Pancreas (tissue), 10 donors: ENCODE data around the gene SNRPA1. TPM values are rescaled to one million over a fixed set of nuclear protein-coding genes. Genes with fewer than 3 reads are reported as not detected.
A peak's percentile ranks its signal among the peaks of the same experiment; 100 is the strongest.

Experiments
- ATAC-seq, 4 donors: fragments of 200-7000 bp; cut with Tn5 transposase; one replicate each; pipeline versions ENCODE4 v1.8.0 to v1.9.1; 2020; ENCODE audit warnings: mild to moderate bottlenecking in 4 of 4, moderate library complexity in 4 of 4
- DNase-seq, 6 donors: peaks; one replicate each; pipeline ENCODE4 v3.0.0-alpha.2; 2020
- FAIRE-seq: peaks from 2 replicates; lab custom pipeline; 2012; peaks lifted over from hg19 to GRCh38; lab: Jason Lieb, UNC
- H3K27ac ChIP-seq, 4 donors: fragments of 200-600 bp; sonication (generic); 1 replicate in 3 of 4; 2 replicates in 1 of 4; pipeline versions ENCODE4 v1.5.0 to v1.8.0; 2020
- H3K27me3 ChIP-seq, 4 donors: fragments of 200-600 bp; one replicate each; pipeline ENCODE4 v1.8.0; 2021
- H3K36me3 ChIP-seq, 3 donors: fragments of 200-600 bp; sonication (generic) in 1 of 3; one replicate each; pipeline versions ENCODE4 v1.5.0 to v1.8.0; 2020 to 2021
- H3K4me1 ChIP-seq, 3 donors: fragments of 200-600 bp; one replicate each; pipeline ENCODE4 v1.8.0; 2021
- H3K4me3 ChIP-seq, 4 donors: fragments of 200-600 bp; sonication (generic) in 2 of 4; one replicate each; pipeline versions ENCODE4 v1.5.0 to v1.8.0; 2020 to 2021
- H3K9me3 ChIP-seq, 4 donors: fragments of 200-600 bp; one replicate each; pipeline ENCODE4 v1.8.0; 2021
- WGBS, 2 donors: extraction: QIAGEN DNeasy Blood & Tissue Kit; methylation state at CpG; one replicate each; pipeline ENCODE4 v1.1.7; 2013; 5-methylcytosine and 5-hydroxymethylcytosine counted together
- intact Hi-C, 3 donors: fragments of 100-400 bp; cut with DNase I; formaldehyde crosslinking; loops; one replicate each; pipeline versions ENCODE4 v1.11.1 to v1.14.2; 2022
- polyA plus RNA-seq, 2 donors: library from polyadenylated mRNA; stranded (reverse); fragments of 200-250 nt; gene quantifications; one replicate each; pipeline ENCODE4 v1.2.3, GENCODE V29; 2013
- total RNA-seq, 6 donors: library from RNA; stranded (reverse); fragmentation: NEBNext Ultra II Directional in 4 of 6; extraction: Animal tissue kit (Norgen Biotek cat#: 25700) in 4 of 6; gene quantifications; one replicate each; pipeline versions ENCODE4 v1.2.1 to v1.2.4, GENCODE V29; 2021 to 2023
- TF ChIP-seq, protein P1 (sequence below), 4 donors: fragments of 200-600 bp; sonication (generic) in 3 of 4; IDR thresholded peaks; one replicate each; pipeline versions ENCODE4 v1.5.0 to v1.8.0; 2021; ENCODE audit warnings: antibody characterized with exemption in 4 of 4
- donor health status: healthy with polysubstance abuse.
- donor health status: DM: no; HTN: no; CAD: no; lungs with moderate emphysema.
- donor health status: DM: no; HTN: no; CAD: no.
- donor health status: control.
- donor health status: control.
- donor health status: Bipolar disorder and iron deficiency.
- donor health status: DM: yes; HTN: yes; CAD: no.
- donor health status: DM: no; HTN: no; CAD: no.
- donor health status: DM: no; HTN: no; CAD: no.
- donor health status: DM: yes; HTN: yes; CAD: no.

Gene SNRPA1
- total and polyA plus RNA-seq, 8 donors, result 16.7 to 37.2 (median 23.9) TPM

DNA sequence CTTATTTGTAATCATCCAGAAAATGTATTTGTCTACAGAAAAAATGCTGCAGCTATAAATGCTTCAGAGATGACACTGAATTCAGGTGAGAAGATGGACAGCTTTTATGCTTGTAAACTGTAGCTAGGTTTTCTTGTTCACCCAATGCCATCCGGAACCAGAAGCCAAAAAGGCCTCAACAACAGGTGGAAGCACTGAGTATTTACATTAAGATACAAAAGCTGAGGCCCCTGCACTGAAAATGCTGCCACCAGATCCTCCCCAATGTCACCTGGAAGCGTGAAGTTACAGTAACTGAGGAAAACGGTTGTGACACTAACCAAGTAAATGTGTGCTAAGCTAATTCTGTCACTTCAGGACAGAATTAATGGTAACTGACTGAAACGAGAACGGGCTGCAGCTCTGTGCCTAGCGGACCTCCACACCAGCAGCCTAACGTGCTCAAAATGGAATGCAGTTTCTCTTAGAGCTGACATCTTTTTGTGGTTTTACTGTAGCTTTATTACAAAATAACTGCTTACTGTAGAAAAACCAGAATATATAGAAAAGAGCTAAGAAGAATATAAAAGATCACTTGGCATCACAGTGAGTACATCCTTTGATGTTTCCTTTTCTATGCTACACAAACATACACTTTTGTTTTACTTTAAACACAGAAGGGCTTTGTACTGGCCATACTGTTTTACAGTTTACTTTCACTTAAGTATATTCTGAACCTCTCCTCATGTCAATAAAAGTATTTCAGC is 50.8 kb downstream of the SNRPA1 start:
- H3K4me1 ChIP-seq, result peaks cover 0 to 5% (median 0%) of the 10 kb centered on the region in 3 donors
- TF ChIP-seq, protein P1, sequence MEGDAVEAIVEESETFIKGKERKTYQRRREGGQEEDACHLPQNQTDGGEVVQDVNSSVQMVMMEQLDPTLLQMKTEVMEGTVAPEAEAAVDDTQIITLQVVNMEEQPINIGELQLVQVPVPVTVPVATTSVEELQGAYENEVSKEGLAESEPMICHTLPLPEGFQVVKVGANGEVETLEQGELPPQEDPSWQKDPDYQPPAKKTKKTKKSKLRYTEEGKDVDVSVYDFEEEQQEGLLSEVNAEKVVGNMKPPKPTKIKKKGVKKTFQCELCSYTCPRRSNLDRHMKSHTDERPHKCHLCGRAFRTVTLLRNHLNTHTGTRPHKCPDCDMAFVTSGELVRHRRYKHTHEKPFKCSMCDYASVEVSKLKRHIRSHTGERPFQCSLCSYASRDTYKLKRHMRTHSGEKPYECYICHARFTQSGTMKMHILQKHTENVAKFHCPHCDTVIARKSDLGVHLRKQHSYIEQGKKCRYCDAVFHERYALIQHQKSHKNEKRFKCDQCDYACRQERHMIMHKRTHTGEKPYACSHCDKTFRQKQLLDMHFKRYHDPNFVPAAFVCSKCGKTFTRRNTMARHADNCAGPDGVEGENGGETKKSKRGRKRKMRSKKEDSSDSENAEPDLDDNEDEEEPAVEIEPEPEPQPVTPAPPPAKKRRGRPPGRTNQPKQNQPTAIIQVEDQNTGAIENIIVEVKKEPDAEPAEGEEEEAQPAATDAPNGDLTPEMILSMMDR (IDR thresholded peaks at IDR 0.05), result no peak
- H3K27ac ChIP-seq, result no peak overlapping the region
- H3K9me3 ChIP-seq, result no peaks in the 10 kb centered on the region
- H3K27me3 ChIP-seq, result no peaks in the 10 kb centered on the region
- H3K4me3 ChIP-seq, result no peak overlapping the region
- intact Hi-C loops, result no loop called here
- no peaks in the 10 kb centered on the region for H3K36me3 ChIP-seq
- 62 to 67% methylated on average over 7 of the region's 7 CpGs for WGBS, 2 donors
- ATAC-seq (no peak), DNase-seq (no peak), FAIRE-seq (no peak)

DNA sequence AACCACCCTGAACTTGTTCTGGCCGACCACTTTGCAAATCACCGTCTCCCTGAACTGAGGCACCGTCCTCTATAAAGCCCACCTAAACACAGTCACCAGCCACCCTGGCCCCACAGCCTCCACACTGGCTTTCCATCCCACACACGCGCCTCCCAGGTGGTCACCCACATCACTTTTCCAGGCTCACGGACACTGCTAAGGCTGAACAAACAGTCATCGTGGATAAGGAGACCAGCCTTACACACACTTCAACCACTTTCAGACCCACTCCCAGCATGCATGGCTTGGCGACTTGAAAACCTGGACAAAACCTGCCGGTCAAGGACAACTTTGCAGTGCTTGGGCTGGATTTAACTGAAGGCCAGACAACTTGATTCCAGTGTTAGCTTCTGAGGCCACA is 51.6 kb downstream of the SNRPA1 start:
- H3K36me3 ChIP-seq, result no peaks in the 10 kb centered on the region
- no peak overlapping the region for H3K4me3 ChIP-seq
- FAIRE-seq, result no peak
- H3K27ac ChIP-seq, result no peak overlapping the region
- peaks cover 0 to 5% (median 0%) of the 10 kb centered on the region in 3 donors for H3K4me1 ChIP-seq
- DNase-seq, result no peak
- H3K27me3 ChIP-seq, result no peaks in the 10 kb centered on the region
- WGBS, 2 donors, result 67 to 75% methylated on average over 9 of the region's 9 CpGs
- intact Hi-C loops, result no loop called here
- ATAC-seq, result peak in 1 of 4 donors; percentile 22
- TF ChIP-seq, protein P1 (IDR thresholded peaks at IDR 0.05), result no peak
- no peaks in the 10 kb centered on the region for H3K9me3 ChIP-seq

DNA sequence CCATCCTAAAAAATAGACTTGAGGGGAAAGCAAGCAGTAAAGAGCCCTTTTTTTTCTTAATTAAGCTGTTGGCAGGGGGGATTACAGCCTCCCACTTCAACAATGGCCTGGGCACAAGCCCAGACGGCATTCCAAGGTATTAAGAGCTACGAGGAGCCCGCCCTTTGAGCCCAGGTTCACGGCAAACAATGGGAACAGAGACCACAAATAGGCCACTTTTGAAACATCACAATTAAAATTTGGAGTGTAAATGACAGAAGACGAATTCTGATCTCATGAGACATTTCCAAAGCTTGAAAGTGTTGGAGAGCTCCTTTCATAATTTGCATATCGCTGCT is 52.1 kb downstream of the SNRPA1 start:
- Histone ChIP-seq H3K4me3 (no peak overlapping the region), H3K9me3 (no peaks in the 10 kb centered on the region), H3K4me1 (peaks cover 0 to 5% (median 0%) of the 10 kb centered on the region in 3 donors), H3K27ac (peak overlapping the region in 1 of 4 donors; percentile 14), H3K36me3 (no peaks in the 10 kb centered on the region), H3K27me3 (no peaks in the 10 kb centered on the region)
- TF ChIP-seq, protein P1 (IDR thresholded peaks at IDR 0.05), result no peak
- intact Hi-C loops, result no loop called here
- 80 to 83% methylated on average over 6 of the region's 6 CpGs for WGBS, 2 donors
- FAIRE-seq, result no peak
- ATAC-seq, result no peak
- no peak for DNase-seq

DNA sequence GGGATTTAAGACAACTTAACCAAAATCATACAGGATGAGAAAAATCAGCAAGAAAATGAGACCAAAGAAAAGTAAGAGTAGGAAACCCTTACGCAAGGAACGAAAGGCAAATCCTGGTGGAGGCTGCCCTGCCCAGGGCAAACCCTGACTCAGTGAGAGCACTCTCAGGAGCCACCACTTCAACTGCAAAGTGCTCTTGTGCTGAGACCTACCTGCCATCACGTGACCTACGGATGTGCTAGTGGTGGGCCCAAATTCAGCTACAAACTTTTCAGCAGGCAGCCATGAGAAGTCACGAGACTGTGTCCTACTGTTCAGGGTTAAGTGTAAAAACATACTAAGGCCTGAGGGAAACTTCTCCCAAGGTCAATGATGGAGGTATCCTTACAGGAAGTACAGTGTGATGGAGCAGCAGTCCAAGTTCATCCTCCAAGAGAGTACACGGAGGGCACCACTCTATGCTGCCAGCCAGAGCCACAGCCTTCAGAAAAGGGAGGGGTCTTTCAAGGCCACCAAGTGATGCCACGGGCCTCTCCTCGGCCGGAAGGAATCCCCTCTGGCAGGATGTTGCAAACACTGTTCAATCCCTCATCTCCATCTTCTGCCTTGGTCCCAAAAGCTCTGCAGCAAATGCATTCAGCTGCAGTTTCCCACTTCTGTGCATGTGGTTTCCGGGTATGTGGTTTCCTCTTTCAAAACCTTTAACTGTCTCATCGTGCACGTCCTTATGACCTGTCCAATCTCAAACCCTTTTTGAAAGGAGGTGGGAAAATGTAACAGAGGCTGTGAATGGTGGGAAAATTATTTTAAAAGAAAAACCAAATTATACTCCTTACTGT is 52.7 kb downstream of the SNRPA1 start:
- H3K27ac ChIP-seq, result peak overlapping the region in 1 of 4 donors; percentile 14
- H3K4me1 ChIP-seq, result peaks cover 0 to 5% (median 0%) of the 10 kb centered on the region in 3 donors
- no peaks in the 10 kb centered on the region for H3K9me3 ChIP-seq
- TF ChIP-seq, protein P1 (IDR thresholded peaks at IDR 0.05), result no peak
- ATAC-seq (peak in 3 of 4 donors; percentile 37 to 68 (median 58)), FAIRE-seq (no peak), DNase-seq (no peak)
- no peaks in the 10 kb centered on the region for H3K27me3 ChIP-seq
- 69 to 75% methylated on average over 12 of the region's 12 CpGs for WGBS, 2 donors
- H3K4me3 ChIP-seq, result no peak overlapping the region
- intact Hi-C loops, result no loop called here
- no peaks in the 10 kb centered on the region for H3K36me3 ChIP-seq
